ENCODE data around the gene PPAT.
A peak's percentile ranks its signal among the peaks of the same experiment; 100 is the strongest.
"Not testable (repeated sequence)": the region's sequence is repeated elsewhere in the genome, so short reads cannot be mapped to it uniquely, and the experiment has no call there.

Gene PPAT

DNA sequence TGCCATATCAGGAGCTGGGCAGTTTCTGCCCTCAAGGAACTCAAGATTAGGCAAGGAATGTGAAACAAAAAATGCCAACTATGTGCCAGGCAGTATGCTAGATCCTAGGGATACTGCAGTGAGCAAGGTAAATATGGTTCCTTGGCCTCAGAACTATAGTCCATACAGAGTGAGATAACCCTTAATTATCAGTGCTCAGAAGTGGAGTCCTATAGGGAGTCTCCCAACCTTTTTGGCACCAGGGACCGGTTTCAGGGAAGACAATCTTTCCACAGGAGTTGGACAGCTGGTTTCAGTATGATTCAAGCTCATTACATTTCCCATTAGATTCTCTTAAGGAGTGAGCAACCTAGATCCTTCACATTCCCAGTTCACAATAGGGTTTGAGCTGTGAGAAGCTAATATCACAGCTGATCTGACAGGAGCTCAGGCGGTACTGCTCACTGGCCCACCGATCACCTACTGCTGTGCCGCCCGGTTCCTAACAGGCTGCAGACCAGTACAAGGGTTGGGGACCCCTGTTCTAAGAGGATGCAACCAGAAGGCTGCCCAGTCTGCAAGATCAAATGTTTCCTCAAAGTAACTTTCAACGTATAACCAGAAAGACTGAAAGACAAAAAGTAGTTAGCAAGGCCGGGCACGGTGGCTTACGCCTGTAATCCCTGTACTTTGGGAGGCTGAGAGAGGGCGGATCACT is 30.3 kb upstream of the PPAT start:
- H3K36me3 ChIP-seq (ENCODE audit: insufficient read depth, low read length): peaks cover 42% of the 10 kb centered on the region
- no peak for TF ChIP-seq EZH2 (IDR thresholded peaks at IDR 0.05)
- no peak for TF ChIP-seq FOXP2 (optimal IDR thresholded peaks at IDR 0.05; ENCODE audit: control extremely low read depth, extremely low read length, insufficient read depth)
- no peak; the same call in 1 of the 2 replicates for TF ChIP-seq POLR2AphosphoS5 (IDR thresholded peaks at IDR 0.05; ENCODE audit: borderline replicate concordance, low read depth, low read length)
- peak overlapping the region; percentile 97 for H3K4me3 ChIP-seq
- no peak for DNase-seq (ENCODE audit: low read depth, low spot score)
- no peaks in the 10 kb centered on the region for H3K9me3 ChIP-seq (ENCODE audit: low read depth, low read length)
- H3K9ac ChIP-seq (ENCODE audit: insufficient read length): no peak overlapping the region
- peak overlapping the region; percentile 58; the same call in 1 of the 2 replicates for H3K27ac ChIP-seq

DNA sequence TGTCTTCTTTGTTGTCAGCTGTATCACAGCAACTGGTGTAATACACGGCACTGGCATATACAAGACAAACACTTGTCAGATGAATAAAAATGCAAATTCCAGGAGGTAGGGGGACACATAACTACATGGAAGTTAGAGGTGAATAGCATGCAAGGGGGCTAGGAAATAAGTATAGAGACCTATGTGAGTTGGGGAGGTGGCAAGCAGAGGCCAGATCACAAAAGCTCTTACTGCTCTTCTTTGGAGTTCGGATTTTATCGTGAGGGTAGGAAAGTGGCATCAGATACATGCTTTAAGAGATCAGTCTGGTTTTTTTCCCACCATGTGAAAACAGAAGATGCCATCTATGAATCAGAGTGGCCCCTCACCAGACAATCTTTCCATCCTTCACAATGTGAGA is 29.2 kb upstream of the PPAT start:
- H3K9me3 ChIP-seq (ENCODE audit: low read depth, low read length): no peaks in the 10 kb centered on the region
- peak overlapping the region; percentile 58 for H3K27ac ChIP-seq
- no peak for DNase-seq (ENCODE audit: low read depth, low spot score)
- H3K4me3 ChIP-seq: no peak overlapping the region
- H3K36me3 ChIP-seq (ENCODE audit: insufficient read depth, low read length): peaks cover 42% of the 10 kb centered on the region
- H3K9ac ChIP-seq (ENCODE audit: insufficient read length): no peak overlapping the region
- no peak for TF ChIP-seq EZH2 (IDR thresholded peaks at IDR 0.05)
- no peak for TF ChIP-seq FOXP2 (optimal IDR thresholded peaks at IDR 0.05; ENCODE audit: control extremely low read depth, extremely low read length, insufficient read depth)
- peak; percentile 48; the same call in 1 of the 2 replicates for TF ChIP-seq POLR2AphosphoS5 (IDR thresholded peaks at IDR 0.05; ENCODE audit: borderline replicate concordance, low read depth, low read length)

DNA sequence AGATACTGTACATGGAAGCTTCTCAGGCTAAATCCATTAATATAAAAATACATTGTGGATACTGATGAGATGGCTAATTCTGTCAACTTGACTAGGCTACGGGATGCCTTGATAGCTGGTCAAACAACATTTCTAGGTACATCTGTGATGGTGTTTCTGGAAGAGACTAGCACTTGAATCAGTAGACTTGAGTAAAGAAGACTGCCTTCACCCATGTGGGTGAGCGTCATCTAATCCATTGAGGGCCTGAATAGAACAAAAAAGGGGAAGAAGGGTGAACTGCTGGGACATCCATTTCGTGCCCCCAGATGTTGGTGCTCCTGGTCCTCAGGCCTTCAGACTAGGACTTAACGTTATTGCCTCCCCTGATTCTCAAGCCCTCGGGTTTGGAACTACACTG is 28.3 kb upstream of the PPAT start:
- no peak for DNase-seq (ENCODE audit: low read depth, low spot score)
- no peak for TF ChIP-seq EZH2 (IDR thresholded peaks at IDR 0.05)
- TF ChIP-seq FOXP2 (optimal IDR thresholded peaks at IDR 0.05; ENCODE audit: control extremely low read depth, extremely low read length, insufficient read depth): no peak
- TF ChIP-seq POLR2AphosphoS5 (IDR thresholded peaks at IDR 0.05; ENCODE audit: borderline replicate concordance, low read depth, low read length): no peak
- Histone ChIP-seq H3K27ac (peak overlapping the region; percentile 58), H3K9me3 (ENCODE audit: low read depth, low read length) (no peaks in the 10 kb centered on the region), H3K9ac (ENCODE audit: insufficient read length) (no peak overlapping the region), H3K4me3 (no peak overlapping the region), H3K36me3 (ENCODE audit: insufficient read depth, low read length) (peaks cover 49% of the 10 kb centered on the region)

DNA sequence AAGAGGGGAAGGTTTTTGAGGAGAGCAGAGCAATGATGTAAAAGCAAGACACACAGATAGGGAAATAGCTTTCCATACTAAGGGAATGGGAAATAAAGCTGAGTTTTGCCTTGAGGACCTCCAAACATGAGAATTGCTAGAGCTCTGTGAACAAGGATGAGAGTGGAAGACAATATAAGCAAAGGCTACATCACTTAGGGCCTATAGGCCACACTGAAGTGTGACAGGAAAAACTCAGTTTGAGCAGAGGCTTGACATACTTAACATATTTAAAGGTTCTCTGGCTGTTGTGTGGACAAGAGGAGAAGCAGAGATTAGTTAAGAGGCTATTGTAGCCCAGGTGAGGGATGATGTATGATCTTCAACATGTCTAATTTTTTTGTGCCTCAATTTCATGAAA is 26.7 kb upstream of the PPAT start:
- peaks cover 64% of the 10 kb centered on the region for H3K36me3 ChIP-seq (ENCODE audit: insufficient read depth, low read length)

DNA sequence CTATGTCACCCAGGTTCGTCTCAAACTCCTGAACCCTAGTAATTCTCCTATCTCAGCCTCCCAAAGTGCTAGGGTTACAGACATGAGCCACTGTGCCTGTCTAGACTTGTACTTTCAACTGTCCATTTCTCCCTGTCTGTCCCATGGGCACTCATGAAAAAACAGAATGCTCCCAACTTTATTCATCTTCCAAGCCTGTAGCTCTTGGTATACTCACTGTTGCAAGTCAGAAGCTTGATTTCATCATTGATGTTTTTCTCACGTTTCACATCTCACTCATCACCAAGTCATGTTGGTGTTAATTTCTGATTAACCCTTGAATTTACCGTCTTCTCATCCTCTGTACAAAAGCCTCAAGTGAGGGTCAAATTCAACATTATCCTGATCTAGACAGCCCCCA is 24.7 kb upstream of the PPAT start:
- Histone ChIP-seq H3K9me3 (ENCODE audit: low read depth, low read length) (no peaks in the 10 kb centered on the region), H3K36me3 (ENCODE audit: insufficient read depth, low read length) (peaks cover 85% of the 10 kb centered on the region), H3K27ac (peak overlapping the region; percentile 57; the same call in 1 of the 2 replicates), H3K9ac (ENCODE audit: insufficient read length) (no peak overlapping the region), H3K4me3 (no peak overlapping the region)
- DNase-seq (ENCODE audit: low read depth, low spot score): no peak
- no peak for TF ChIP-seq POLR2AphosphoS5 (IDR thresholded peaks at IDR 0.05; ENCODE audit: borderline replicate concordance, low read depth, low read length)

More for the DNA sequence above, 26.7 kb upstream of the PPAT start:
- no peak overlapping the region for H3K9ac ChIP-seq (ENCODE audit: insufficient read length)
- H3K4me3 ChIP-seq: no peak overlapping the region
- no peak for DNase-seq (ENCODE audit: low read depth, low spot score)
- TF ChIP-seq EZH2 (IDR thresholded peaks at IDR 0.05) (no peak), POLR2AphosphoS5 (IDR thresholded peaks at IDR 0.05; ENCODE audit: borderline replicate concordance, low read depth, low read length) (no peak), FOXP2 (optimal IDR thresholded peaks at IDR 0.05; ENCODE audit: control extremely low read depth, extremely low read length, insufficient read depth) (no peak)
- H3K9me3 ChIP-seq (ENCODE audit: low read depth, low read length): no peaks in the 10 kb centered on the region
- no peak overlapping the region for H3K27ac ChIP-seq

DNA sequence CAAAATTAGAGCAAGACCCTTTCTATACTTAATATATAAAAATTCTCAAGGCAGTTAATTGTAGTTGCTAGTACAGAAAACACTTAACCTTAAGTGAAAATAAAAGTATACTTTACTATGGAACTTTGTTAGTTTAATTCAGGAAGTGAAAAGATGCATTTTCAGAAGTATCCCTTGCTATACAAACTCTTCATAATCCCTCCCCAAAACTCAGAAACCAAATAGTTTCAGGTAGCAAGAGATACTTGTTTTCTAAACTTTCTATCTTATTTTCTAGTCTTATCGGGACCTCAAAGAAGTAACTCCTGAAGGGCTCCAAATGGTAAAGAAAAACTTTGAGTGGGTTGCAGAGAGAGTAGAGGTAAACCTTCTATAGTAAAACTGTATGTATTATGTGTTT is 14.9 kb upstream of the PPAT start:
- no peak for DNase-seq (ENCODE audit: low read depth, low spot score)
- TF ChIP-seq FOXP2 (optimal IDR thresholded peaks at IDR 0.05; ENCODE audit: control extremely low read depth, extremely low read length, insufficient read depth) (no peak), EZH2 (IDR thresholded peaks at IDR 0.05) (no peak)
- Histone ChIP-seq H3K4me3 (no peak overlapping the region), H3K36me3 (ENCODE audit: insufficient read depth, low read length) (peaks cover 100% of the 10 kb centered on the region), H3K9ac (ENCODE audit: insufficient read length) (no peak overlapping the region), H3K27ac (no peak overlapping the region), H3K9me3 (ENCODE audit: low read depth, low read length) (no peaks in the 10 kb centered on the region)

DNA sequence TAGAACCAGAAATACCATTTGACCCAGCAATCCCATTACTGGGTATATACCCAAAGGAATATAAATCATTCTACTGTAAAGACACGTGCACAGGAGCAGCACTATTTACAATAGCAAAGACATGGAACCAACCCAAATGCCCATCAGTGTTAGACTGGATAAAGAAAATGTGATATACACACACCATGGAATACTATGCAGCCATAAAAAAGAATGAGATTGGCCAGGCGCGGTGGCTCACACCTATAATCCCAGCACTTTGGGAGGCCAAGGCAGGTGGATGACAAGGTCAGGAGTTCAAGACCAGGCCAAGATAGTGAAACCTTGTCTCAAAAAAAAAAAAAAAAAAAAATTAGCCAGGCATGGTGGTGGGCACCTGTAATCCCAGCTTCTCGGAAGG is 14.1 kb upstream of the PPAT start:
- H3K4me3 ChIP-seq; H3K9me3 ChIP-seq (ENCODE audit: low read depth, low read length); H3K9ac ChIP-seq (ENCODE audit: insufficient read length); DNase-seq (ENCODE audit: low read depth, low spot score); H3K27ac ChIP-seq: not testable (repeated sequence)
- peaks cover 100% of the 10 kb centered on the region for H3K36me3 ChIP-seq (ENCODE audit: insufficient read depth, low read length)

DNA sequence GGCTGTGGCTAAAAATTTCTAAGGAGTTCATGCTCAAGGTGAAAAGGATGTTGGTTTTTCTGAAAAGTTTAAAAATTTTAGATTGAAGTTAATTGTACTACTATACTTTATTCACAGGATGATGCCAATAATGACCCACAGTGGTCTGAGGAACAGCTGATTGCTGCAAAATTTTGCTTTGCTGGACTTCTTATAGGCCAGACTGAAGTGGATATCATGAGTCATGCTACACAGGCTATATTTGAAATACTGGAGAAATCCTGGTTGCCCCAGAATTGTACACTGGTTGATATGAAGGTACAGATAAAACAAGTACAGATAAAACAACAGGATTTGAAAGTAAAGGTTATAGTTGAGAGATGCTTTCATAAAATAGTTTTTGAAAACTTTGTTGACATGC is 12.9 kb upstream of the PPAT start:
- DNase-seq (ENCODE audit: low read depth, low spot score): no peak
- H3K9ac ChIP-seq (ENCODE audit: insufficient read length): no peak overlapping the region
- peaks cover 100% of the 10 kb centered on the region for H3K36me3 ChIP-seq (ENCODE audit: insufficient read depth, low read length)
- no peaks in the 10 kb centered on the region for H3K9me3 ChIP-seq (ENCODE audit: low read depth, low read length)
- no peak overlapping the region for H3K27ac ChIP-seq
- H3K4me3 ChIP-seq: no peak overlapping the region
- TF ChIP-seq POLR2AphosphoS5 (IDR thresholded peaks at IDR 0.05; ENCODE audit: borderline replicate concordance, low read depth, low read length) (no peak), EZH2 (IDR thresholded peaks at IDR 0.05) (no peak), FOXP2 (optimal IDR thresholded peaks at IDR 0.05; ENCODE audit: control extremely low read depth, extremely low read length, insufficient read depth) (no peak)

DNA sequence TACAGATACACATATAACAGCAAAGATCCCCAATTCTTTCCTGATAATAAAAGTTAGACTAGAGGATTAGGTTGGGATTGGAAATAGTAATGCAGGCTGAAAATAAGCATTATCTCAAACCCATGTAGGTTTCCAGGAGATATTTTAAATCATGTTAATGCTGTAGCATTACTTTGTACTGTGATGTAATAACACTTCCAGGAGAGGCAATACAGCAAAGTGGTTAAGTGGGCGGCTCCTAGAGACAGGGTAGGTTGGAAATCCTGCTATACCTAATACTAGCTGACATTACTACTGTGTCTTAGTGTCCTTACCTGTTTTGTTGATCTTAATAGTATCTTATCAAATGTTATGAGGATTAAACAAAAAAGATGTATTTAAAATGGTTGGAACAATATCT is 10.3 kb upstream of the PPAT start:
- Histone ChIP-seq H3K27ac (peak overlapping the region; percentile 39; the same call in 1 of the 2 replicates), H3K9me3 (ENCODE audit: low read depth, low read length) (no peaks in the 10 kb centered on the region), H3K9ac (ENCODE audit: insufficient read length) (no peak overlapping the region), H3K36me3 (ENCODE audit: insufficient read depth, low read length) (peaks cover 100% of the 10 kb centered on the region), H3K4me3 (no peak overlapping the region)
- TF ChIP-seq EZH2 (IDR thresholded peaks at IDR 0.05) (no peak), FOXP2 (optimal IDR thresholded peaks at IDR 0.05; ENCODE audit: control extremely low read depth, extremely low read length, insufficient read depth) (no peak), POLR2AphosphoS5 (IDR thresholded peaks at IDR 0.05; ENCODE audit: borderline replicate concordance, low read depth, low read length) (no peak)
- no peak for DNase-seq (ENCODE audit: low read depth, low spot score)

All from SK-N-MC (cell line).